ENCODE measurements around the gene NOL4.

DNA sequence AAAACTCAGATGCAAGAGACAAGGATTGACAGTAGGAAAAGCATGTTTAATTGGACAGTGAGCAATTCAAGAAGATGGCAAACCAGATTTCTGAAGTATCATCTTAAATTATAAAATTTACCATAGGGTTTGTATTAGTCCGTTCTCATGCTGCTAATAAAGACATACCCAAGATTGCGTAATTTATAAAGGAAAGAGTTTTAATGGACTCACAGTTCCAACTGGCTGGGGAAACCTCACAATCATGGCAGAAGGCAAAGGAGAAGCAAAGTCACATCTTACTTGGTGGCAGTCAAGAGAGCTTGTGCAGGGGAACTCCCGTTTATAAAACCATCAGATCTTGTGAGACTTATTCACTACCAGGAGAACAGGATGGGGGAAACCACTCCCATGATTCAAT is 24.0 kb upstream of the NOL4 start:
- no peak for TF ChIP-seq POLR2AphosphoS5 (IDR thresholded peaks at IDR 0.05; ENCODE audit: low read depth, low read length)
- TF ChIP-seq SIN3A (IDR thresholded peaks at IDR 0.05; ENCODE audit: borderline replicate concordance, insufficient read depth, low read length), result no peak
- TF ChIP-seq TAF1 (IDR thresholded peaks at IDR 0.05; ENCODE audit: borderline replicate concordance, insufficient read depth, low read length), result no peak
- TF ChIP-seq, protein P1, sequence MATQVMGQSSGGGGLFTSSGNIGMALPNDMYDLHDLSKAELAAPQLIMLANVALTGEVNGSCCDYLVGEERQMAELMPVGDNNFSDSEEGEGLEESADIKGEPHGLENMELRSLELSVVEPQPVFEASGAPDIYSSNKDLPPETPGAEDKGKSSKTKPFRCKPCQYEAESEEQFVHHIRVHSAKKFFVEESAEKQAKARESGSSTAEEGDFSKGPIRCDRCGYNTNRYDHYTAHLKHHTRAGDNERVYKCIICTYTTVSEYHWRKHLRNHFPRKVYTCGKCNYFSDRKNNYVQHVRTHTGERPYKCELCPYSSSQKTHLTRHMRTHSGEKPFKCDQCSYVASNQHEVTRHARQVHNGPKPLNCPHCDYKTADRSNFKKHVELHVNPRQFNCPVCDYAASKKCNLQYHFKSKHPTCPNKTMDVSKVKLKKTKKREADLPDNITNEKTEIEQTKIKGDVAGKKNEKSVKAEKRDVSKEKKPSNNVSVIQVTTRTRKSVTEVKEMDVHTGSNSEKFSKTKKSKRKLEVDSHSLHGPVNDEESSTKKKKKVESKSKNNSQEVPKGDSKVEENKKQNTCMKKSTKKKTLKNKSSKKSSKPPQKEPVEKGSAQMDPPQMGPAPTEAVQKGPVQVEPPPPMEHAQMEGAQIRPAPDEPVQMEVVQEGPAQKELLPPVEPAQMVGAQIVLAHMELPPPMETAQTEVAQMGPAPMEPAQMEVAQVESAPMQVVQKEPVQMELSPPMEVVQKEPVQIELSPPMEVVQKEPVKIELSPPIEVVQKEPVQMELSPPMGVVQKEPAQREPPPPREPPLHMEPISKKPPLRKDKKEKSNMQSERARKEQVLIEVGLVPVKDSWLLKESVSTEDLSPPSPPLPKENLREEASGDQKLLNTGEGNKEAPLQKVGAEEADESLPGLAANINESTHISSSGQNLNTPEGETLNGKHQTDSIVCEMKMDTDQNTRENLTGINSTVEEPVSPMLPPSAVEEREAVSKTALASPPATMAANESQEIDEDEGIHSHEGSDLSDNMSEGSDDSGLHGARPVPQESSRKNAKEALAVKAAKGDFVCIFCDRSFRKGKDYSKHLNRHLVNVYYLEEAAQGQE (IDR thresholded peaks at IDR 0.05; ENCODE audit: insufficient read depth in 1 of 2, low read depth in 2 of 2, low read length in 2 of 2), result no peak
- no peak for TF ChIP-seq FOXP2 (optimal IDR thresholded peaks at IDR 0.05; ENCODE audit: borderline replicate concordance, extremely low read depth, extremely low read length, insufficient read depth)
